GM18505 (cell line): ENCODE measurements around the gene NXPE3.
"Not testable (repeated sequence)": the region's sequence is repeated elsewhere in the genome, so short reads cannot be mapped to it uniquely, and the experiment has no call there.

ENCODE experiments used
- ATAC-seq: cut with Tn5 transposase; IDR thresholded peaks from one replicate; pipeline ENCODE4 v1.9.1; 2021; ENCODE audit not compliant: unreplicated experiment
- POLR2A ChIP-seq: IDR thresholded peaks from 4 replicates; pipeline ENCODE4 v1.6.1; 2011; ENCODE audit warnings: borderline replicate concordance; ENCODE audit not compliant: insufficient read depth, insufficient read length; ENCODE audit errors: extremely low read depth

The NXPE3 gene

GRCh38 chr3:101857301-101857741, 78.3 kb downstream of the NXPE3 start:
- no peak for TF ChIP-seq POLR2A
- ATAC-seq = no peak

GRCh38 chr3:101858464-101859030, 79.5 kb downstream of the NXPE3 start:
- ATAC-seq = no peak
- TF ChIP-seq POLR2A = no peak

GRCh38 chr3:101859882-101860448, 81.0 kb downstream of the NXPE3 start:
- ATAC-seq = no peak
- TF ChIP-seq POLR2A = no peak

DNA sequence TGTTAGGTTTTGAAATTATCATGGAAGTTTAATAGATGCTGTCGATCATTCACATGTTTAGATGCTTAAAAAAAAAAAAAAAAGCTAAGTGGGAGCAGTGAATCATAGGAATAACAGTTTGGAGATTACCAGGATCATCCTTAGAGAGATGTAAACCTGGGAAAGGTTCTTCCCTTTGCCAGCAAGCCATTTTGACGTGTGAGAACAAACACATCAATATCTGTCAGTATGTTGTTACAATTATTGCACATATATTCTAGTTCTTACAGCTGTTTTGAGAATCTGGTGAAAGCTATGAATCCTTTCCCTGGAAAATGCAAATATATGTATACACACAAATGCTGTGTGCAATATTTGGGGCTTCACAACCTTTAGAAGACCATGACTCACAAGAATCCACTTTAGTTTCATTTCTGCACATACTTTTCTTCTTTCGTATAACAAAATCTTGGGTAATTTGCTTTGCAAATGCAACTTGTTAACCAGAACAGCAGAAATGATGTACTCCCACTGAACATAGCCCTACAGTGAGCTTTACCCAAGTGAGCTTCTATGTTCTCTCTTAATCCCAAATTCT, 82.3 kb downstream of the NXPE3 start:
- ATAC-seq = peak; percentile 46
- no peak for TF ChIP-seq POLR2A

DNA sequence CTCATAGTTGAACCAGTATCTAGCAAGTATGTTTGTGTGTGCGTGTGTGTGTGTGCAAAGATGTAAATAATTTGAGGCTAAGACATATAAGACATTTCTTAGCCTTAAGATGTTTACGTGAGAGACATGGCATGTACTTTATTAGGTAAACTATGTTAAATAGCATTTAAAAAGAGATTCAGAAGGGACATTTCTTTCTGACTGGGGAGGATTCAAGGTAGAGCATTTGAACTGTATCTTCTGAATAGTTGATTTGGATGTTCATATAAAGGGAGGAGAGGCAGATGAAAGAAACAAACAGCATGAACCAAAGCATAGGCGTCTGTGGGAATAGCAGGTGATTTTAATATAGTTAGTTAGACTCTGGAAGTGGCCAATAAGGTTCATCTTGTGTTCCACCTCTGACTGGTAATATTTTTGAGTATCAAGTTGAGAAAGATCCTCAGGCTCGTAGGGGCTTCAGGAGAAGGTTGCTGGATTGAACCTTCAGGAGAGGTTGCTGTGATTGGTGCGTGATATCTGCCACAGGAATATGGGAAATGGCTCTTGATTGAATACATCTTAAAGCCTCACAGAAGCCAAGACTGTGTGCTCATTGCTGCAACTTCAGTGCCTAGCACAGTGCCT, 82.9 kb downstream of the NXPE3 start:
- no peak for TF ChIP-seq POLR2A
- no peak for ATAC-seq

GRCh38 chr3:101862416-101863165, 83.6 kb downstream of the NXPE3 start:
- TF ChIP-seq POLR2A = no peak
- ATAC-seq = no peak

GRCh38 chr3:101864926-101865325, 85.9 kb downstream of the NXPE3 start:
- ATAC-seq = not testable (repeated sequence)

GRCh38 chr3:101865751-101866509, 86.9 kb downstream of the NXPE3 start:
- TF ChIP-seq POLR2A = no peak
- no peak for ATAC-seq

DNA sequence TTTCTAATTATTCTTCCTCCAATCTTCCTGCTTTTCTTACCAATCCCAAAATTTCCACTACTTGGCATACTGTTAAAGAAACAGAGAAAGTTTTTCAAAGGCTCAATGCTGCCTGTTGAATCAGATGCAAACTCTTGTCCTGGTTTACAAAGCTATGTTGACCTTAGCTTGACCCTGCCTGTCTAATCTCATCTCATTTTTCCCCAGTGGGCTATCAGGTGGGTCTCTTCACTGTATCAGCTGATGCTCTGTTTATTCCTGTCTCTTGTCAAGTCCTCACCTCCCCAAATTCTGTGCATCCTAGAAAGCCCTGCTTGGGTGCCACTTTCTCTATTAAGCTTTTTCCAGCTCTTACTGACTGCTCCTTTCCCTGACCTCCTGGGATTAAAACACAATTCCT, 88.5 kb downstream of the NXPE3 start:
- TF ChIP-seq POLR2A = no peak
- ATAC-seq = no peak

DNA sequence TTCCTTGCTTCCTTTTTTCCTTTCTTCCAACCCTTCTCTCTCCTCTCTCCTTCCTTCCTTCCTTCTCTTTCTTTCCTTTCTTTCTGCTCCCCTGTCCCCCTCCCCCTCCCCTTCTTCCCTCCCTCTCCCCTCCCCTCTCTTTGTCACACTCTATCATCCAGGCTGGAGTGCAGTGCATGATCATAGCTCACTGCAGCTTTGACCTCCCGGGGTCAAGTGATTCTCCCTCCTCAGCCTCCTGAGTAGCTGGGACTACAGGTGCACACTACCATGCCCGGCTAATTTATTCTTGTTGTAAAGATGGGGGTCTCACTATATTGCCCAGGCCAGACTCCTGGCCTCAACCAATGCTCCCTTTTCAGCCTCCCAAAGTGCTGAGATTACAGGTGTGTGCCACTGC, 89.0 kb downstream of the NXPE3 start:
- ATAC-seq = no peak
- TF ChIP-seq POLR2A = no peak

- no peak for ATAC-seq
- no peak for TF ChIP-seq POLR2A
Measured at GRCh38 chr3:101868534-101869464, 89.8 kb downstream of the NXPE3 start.

DNA sequence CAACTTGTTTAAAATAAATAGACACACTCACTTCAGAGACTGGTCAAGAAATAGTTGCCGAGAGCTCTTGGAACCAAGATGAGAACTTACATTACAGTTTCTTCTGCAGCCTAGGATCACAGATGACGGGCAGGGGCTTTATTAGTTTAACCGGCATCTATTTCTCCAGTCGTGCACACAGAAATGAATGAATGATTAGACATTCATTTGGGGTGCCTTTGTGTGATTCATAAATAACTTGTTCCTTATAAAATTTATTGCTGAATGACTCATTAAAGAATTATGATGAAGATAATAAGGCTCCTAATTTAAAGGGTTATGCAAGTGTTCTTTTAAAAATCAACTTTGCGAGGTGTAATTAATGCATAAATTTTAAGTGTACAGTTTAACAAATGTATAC, 91.1 kb downstream of the NXPE3 start:
- TF ChIP-seq POLR2A = no peak
- no peak for ATAC-seq
